Measurements from ENCODE around the gene CLCNKB.

CLCNKB gene

GRCh38 chr1:16006552-16007485 is 36.8 kb upstream of the CLCNKB start:
- Histone ChIP-seq H4K20me1 (no peaks in the 10 kb centered on the region), H3K36me3 (no peaks in the 10 kb centered on the region), H3K4me3 (peak overlapping the region; percentile 18; the same call in 1 of the 2 replicates), H3K9me3 (no peaks in the 10 kb centered on the region), H3K27ac (peak overlapping the region; percentile 21; the same call in 1 of the 2 replicates), H3K27me3 (no peaks in the 10 kb centered on the region), H3K4me1 (peaks cover 75% of the 10 kb centered on the region), H3K9ac (no peak overlapping the region), H3K4me2 (peak overlapping the region; percentile 93)
- TF ChIP-seq Cebpa-rat (IDR thresholded peaks at IDR 0.05): no peak

DNA sequence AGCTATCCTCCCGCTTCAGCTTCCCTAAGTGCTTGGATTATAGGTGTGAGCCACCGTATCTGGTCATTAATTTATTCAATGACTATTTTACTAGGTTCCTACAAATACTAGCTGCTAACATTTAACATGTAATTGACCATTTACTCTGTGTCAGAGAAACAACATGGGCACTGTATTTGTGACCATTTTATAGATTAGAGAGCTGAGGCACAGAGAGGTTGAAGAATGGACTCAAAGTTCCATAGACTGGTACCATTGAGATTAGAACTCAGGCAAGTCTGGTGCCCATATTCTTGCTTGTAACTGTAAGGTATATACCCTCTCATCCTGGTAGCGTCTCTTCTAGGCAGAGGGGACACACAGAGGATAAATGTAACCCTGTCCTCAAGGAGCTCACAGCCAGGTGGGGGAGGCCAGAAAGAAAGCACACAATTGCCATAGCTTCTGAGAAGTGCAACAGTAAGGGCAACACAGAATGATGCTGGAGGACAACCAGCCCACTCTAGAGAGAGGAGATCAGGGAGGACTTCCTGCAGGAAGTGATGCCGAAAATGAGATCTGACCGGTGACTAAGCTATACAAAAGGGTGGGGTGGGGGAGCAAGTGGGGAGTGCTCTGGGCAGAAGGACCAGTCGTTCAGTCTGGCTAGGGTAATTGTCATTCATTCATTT is 35.8 kb upstream of the CLCNKB start:
- TF ChIP-seq Cebpa-rat (IDR thresholded peaks at IDR 0.05): no peak
- Histone ChIP-seq H3K9ac (no peak overlapping the region), H3K36me3 (no peaks in the 10 kb centered on the region), H3K27ac (no peak overlapping the region), H3K9me3 (no peaks in the 10 kb centered on the region), H3K27me3 (no peaks in the 10 kb centered on the region), H3K4me2 (peak overlapping the region; percentile 93), H3K4me1 (peaks cover 85% of the 10 kb centered on the region), H4K20me1 (no peaks in the 10 kb centered on the region), H3K4me3 (no peak overlapping the region)

DNA sequence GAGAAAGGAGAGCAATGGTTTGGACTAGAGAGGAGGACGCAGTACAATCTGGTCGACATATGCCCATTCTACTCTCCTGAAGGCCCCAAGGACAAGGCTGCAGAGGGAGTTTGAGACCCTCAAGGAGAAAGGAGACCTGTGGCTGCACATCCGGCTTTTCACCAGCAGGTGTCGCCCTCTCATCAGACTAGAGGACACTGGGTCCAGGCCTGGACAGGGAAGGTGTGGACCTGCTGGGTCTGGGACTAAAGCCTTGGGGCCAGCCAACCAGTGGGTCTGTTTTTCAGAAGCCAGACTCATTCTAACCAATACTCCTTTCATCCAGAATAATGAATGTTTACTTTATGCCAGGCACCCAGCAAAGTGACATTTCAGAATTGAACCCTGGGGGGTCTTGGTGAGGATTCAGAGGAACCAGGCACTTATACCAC is 34.5 kb upstream of the CLCNKB start:
- H3K4me1 ChIP-seq: peaks cover 87% of the 10 kb centered on the region
- H3K27me3 ChIP-seq: no peaks in the 10 kb centered on the region
- no peaks in the 10 kb centered on the region for H4K20me1 ChIP-seq
- H3K4me2 ChIP-seq: no peak overlapping the region
- no peaks in the 10 kb centered on the region for H3K9me3 ChIP-seq
- H3K9ac ChIP-seq: no peak overlapping the region
- H3K27ac ChIP-seq: no peak overlapping the region
- H3K36me3 ChIP-seq: no peaks in the 10 kb centered on the region
- no peak overlapping the region for H3K4me3 ChIP-seq
- TF ChIP-seq Cebpa-rat (IDR thresholded peaks at IDR 0.05): no peak

- H3K36me3 ChIP-seq: no peaks in the 10 kb centered on the region
- H3K9ac ChIP-seq: no peak overlapping the region
- H3K9me3 ChIP-seq: no peaks in the 10 kb centered on the region
- peaks cover 87% of the 10 kb centered on the region for H3K4me1 ChIP-seq
- no peak overlapping the region for H3K4me3 ChIP-seq
- TF ChIP-seq Cebpa-rat (IDR thresholded peaks at IDR 0.05): no peak
- H4K20me1 ChIP-seq: no peaks in the 10 kb centered on the region
- H3K27me3 ChIP-seq: no peaks in the 10 kb centered on the region
- H3K4me2 ChIP-seq: no peak overlapping the region
- H3K27ac ChIP-seq: no peak overlapping the region
Observed at GRCh38 chr1:16009678-16010077, 33.9 kb upstream of the CLCNKB start.

DNA sequence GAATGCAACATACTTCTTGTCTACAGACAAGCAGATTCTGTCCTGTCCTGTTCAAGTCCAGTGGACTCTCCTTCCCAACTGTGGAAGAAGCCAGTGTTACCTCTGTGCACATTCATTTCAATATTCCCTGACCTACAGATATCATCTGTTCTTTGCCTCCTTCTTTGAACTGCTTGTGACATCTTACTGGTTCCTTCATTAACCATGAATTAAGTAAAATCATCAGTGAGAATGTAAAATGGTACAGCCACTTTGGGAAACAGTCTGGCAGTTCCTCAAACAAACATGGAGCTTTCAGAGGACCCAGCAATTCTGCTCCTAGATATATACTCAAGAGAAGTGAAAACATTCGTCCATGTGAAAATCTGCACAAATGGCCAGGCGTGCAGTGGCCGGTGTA is 32.7 kb upstream of the CLCNKB start:
- no peaks in the 10 kb centered on the region for H3K9me3 ChIP-seq
- no peak overlapping the region for H3K4me2 ChIP-seq
- no peaks in the 10 kb centered on the region for H3K27me3 ChIP-seq
- no peak overlapping the region for H3K27ac ChIP-seq
- H3K36me3 ChIP-seq: no peaks in the 10 kb centered on the region
- H3K4me3 ChIP-seq: no peak overlapping the region
- no peaks in the 10 kb centered on the region for H4K20me1 ChIP-seq
- no peak overlapping the region for H3K9ac ChIP-seq
- peaks cover 87% of the 10 kb centered on the region for H3K4me1 ChIP-seq
- TF ChIP-seq Cebpa-rat (IDR thresholded peaks at IDR 0.05): no peak

- H3K9me3 ChIP-seq: no peaks in the 10 kb centered on the region
- H3K36me3 ChIP-seq: no peaks in the 10 kb centered on the region
- peak overlapping the region; percentile 76; the same call in 1 of the 2 replicates for H3K9ac ChIP-seq
- peaks cover 87% of the 10 kb centered on the region for H3K4me1 ChIP-seq
- TF ChIP-seq Cebpa-rat (IDR thresholded peaks at IDR 0.05): no peak
- no peaks in the 10 kb centered on the region for H4K20me1 ChIP-seq
- peak overlapping the region; percentile 92 for H3K4me2 ChIP-seq
- H3K27me3 ChIP-seq: no peaks in the 10 kb centered on the region
- H3K4me3 ChIP-seq: peak overlapping the region; percentile 64; the same call in 1 of the 2 replicates
- peak overlapping the region; percentile 87 for H3K27ac ChIP-seq
Observed at GRCh38 chr1:16011936-16012589, 31.5 kb upstream of the CLCNKB start.

GRCh38 chr1:16012590-16013219 is 30.9 kb upstream of the CLCNKB start:
- 0 out of 2 replicates have a peak, but pooled peaks have one; percentile 39 for TF ChIP-seq Cebpa-rat (IDR thresholded peaks at IDR 0.05)
- Histone ChIP-seq H3K36me3 (no peaks in the 10 kb centered on the region), H3K4me3 (peak overlapping the region; percentile 64), H3K4me2 (peak overlapping the region; percentile 92), H3K9me3 (no peaks in the 10 kb centered on the region), H3K4me1 (peaks cover 87% of the 10 kb centered on the region), H3K9ac (peak overlapping the region; percentile 76), H3K27ac (peak overlapping the region; percentile 87), H4K20me1 (no peaks in the 10 kb centered on the region), H3K27me3 (no peaks in the 10 kb centered on the region)

- no peak for TF ChIP-seq Cebpa-rat (IDR thresholded peaks at IDR 0.05)
Observed at GRCh38 chr1:16013220-16013907, 30.2 kb upstream of the CLCNKB start.

DNA sequence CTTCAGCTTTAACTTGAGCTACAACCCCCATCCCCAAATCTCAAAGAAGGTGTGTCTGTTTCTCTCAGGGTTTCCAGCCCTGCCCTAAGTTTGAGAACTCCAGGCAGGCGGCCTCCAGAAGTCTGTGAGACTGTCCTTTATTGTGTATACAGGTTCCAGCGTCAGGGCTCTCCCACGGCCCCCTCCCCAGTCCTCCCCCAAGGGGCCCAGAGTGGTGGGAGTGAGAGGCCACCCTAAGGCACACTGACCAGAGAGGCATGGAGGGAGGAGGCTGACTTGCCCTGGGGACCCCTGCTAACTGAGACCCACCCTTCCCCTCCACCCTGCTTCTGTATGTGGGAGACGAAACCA is 29.7 kb upstream of the CLCNKB start:
- no peak for TF ChIP-seq Cebpa-rat (IDR thresholded peaks at IDR 0.05)
- peak overlapping the region; percentile 76 for H3K9ac ChIP-seq
- H3K9me3 ChIP-seq: no peaks in the 10 kb centered on the region
- no peaks in the 10 kb centered on the region for H3K36me3 ChIP-seq
- peak overlapping the region; percentile 92 for H3K4me2 ChIP-seq
- peaks cover 92% of the 10 kb centered on the region for H3K4me1 ChIP-seq
- no peaks in the 10 kb centered on the region for H4K20me1 ChIP-seq
- H3K27me3 ChIP-seq: no peaks in the 10 kb centered on the region
- H3K27ac ChIP-seq: peak overlapping the region; percentile 87
- peak overlapping the region; percentile 64 for H3K4me3 ChIP-seq

More at GRCh38 chr1:16013220-16013907, 30.2 kb upstream of the CLCNKB start:
- Histone ChIP-seq H3K9me3 (no peaks in the 10 kb centered on the region), H3K27me3 (no peaks in the 10 kb centered on the region), H3K4me2 (peak overlapping the region; percentile 92), H3K9ac (peak overlapping the region; percentile 76), H4K20me1 (no peaks in the 10 kb centered on the region), H3K4me1 (peaks cover 90% of the 10 kb centered on the region), H3K4me3 (peak overlapping the region; percentile 64), H3K27ac (peak overlapping the region; percentile 87), H3K36me3 (no peaks in the 10 kb centered on the region)
